NT2/D1 (cell line): ENCODE measurements around the gene LYAR.
"Not testable (repeated sequence)": the region's sequence is repeated elsewhere in the genome, so short reads cannot be mapped to it uniquely, and the experiment has no call there.

Experiments used
- DNase-seq: peaks from one replicate; pipeline ENCODE4 v3.0.0-alpha.2; 2011; ENCODE audit warnings: low read depth, low spot score
- H3K27me3 ChIP-seq: 2 replicates; pipeline ENCODE4 v1.6.0; 2011; ENCODE audit warnings: mild to moderate bottlenecking; ENCODE audit not compliant: insufficient read length, insufficient read depth
- H3K36me3 ChIP-seq: 2 replicates; pipeline ENCODE4 v1.6.1; 2011; ENCODE audit warnings: mild to moderate bottlenecking, low read length, mixed read lengths; ENCODE audit not compliant: insufficient read depth, insufficient read length
- H3K4me1 ChIP-seq: 2 replicates; pipeline ENCODE4 v1.5.1; 2011; ENCODE audit not compliant: insufficient read depth, insufficient read length
- H3K4me3 ChIP-seq: 2 replicates; pipeline ENCODE4 v1.5.1; 2011; ENCODE audit warnings: low read depth; ENCODE audit not compliant: insufficient read length
- H3K9ac ChIP-seq: 2 replicates; pipeline ENCODE4 v1.6.0; 2011; ENCODE audit warnings: low read depth; ENCODE audit not compliant: insufficient read length
- H3K9me3 ChIP-seq: 2 replicates; pipeline ENCODE4 v1.5.1; 2011; ENCODE audit warnings: mild to moderate bottlenecking, low read length; ENCODE audit not compliant: insufficient read depth
- SUZ12 ChIP-seq: IDR thresholded peaks from 2 replicates; pipeline ENCODE4 v1.6.1; 2011; ENCODE audit not compliant: insufficient read length, insufficient read depth; ENCODE audit errors: extremely low read depth
- YY1 ChIP-seq: IDR thresholded peaks from 2 replicates; pipeline ENCODE4 v1.6.1; 2011; ENCODE audit not compliant: insufficient read length, insufficient read depth
- ZNF274 ChIP-seq: IDR thresholded peaks from 2 replicates; pipeline ENCODE4 v1.6.1; 2011; ENCODE audit warnings: mild to moderate bottlenecking, low read depth, low read length

The LYAR gene

GRCh38 chr4:4248885-4249203, 41.1 kb downstream of the LYAR start:
- no peaks in the 10 kb centered on the region for H3K9me3 ChIP-seq
- DNase-seq: no peak
- TF ChIP-seq ZNF274 (no peak), YY1 (no peak)
- H3K36me3 ChIP-seq: peaks cover 22% of the 10 kb centered on the region
- H3K27me3 ChIP-seq: no peaks in the 10 kb centered on the region
- peak overlapping the region; percentile 92 for H3K4me3 ChIP-seq
- H3K9ac ChIP-seq: peak overlapping the region; percentile 96
- H3K4me1 ChIP-seq: no peaks in the 10 kb centered on the region

GRCh38 chr4:4248029-4248884, 41.7 kb downstream of the LYAR start, which contains the start of gene TMEM128:
TMEM128 (minus strand) TSS chr4:4248223; CDS start chr4:4248202, 21 bp downstream.
- Histone ChIP-seq H3K36me3 (peaks cover 27% of the 10 kb centered on the region), H3K9ac (peak within 1 kb of the TSS; percentile 96), H3K27me3 (no peaks in the 10 kb centered on the region), H3K4me1 (no peaks in the 10 kb centered on the region), H3K4me3 (peak within 1 kb of the TSS; percentile 92), H3K9me3 (no peaks in the 10 kb centered on the region)
- DNase-seq: peak; percentile 91
- TF ChIP-seq ZNF274: no peak
- no peak for TF ChIP-seq SUZ12
- TF ChIP-seq YY1: peak; percentile 72

DNA sequence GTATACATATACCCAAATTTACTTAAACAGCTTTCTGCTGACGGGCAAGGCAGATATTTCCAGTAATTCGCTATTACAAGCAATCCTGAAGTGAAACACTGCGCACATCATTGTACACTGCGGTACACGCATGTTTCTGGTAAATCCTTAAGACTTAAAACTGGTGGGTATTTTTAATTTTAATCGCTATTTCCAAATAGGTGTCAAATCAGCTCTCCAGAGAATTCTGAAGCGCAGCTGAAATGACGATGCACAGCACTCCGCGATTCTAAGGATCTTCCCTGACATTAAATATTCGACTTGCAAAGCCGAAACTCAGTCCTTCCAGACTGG, 42.3 kb downstream of the LYAR start:
- TF ChIP-seq SUZ12 (no peak), ZNF274 (no peak), YY1 (no peak)
- Histone ChIP-seq H3K9me3 (no peaks in the 10 kb centered on the region), H3K27me3 (no peaks in the 10 kb centered on the region), H3K36me3 (peaks cover 29% of the 10 kb centered on the region), H3K4me3 (peak overlapping the region; percentile 92), H3K4me1 (no peaks in the 10 kb centered on the region), H3K9ac (peak overlapping the region; percentile 96)
- DNase-seq: no peak

GRCh38 chr4:4245172-4245571, 44.8 kb downstream of the LYAR start:
- Histone ChIP-seq H3K36me3 (peaks cover 50% of the 10 kb centered on the region), H3K4me1 (no peaks in the 10 kb centered on the region)
- TF ChIP-seq ZNF274: no peak
- TF ChIP-seq SUZ12: no peak
- no peak for TF ChIP-seq YY1

GRCh38 chr4:4239551-4239950, 50.4 kb downstream of the LYAR start:
- not testable (repeated sequence) for DNase-seq, H3K27me3 ChIP-seq, H3K4me1 ChIP-seq, H3K4me3 ChIP-seq, H3K9ac ChIP-seq, H3K9me3 ChIP-seq
- peaks cover 68% of the 10 kb centered on the region for H3K36me3 ChIP-seq

More at GRCh38 chr4:4245172-4245571, 44.8 kb downstream of the LYAR start:
- H3K27me3 ChIP-seq: no peaks in the 10 kb centered on the region
- H3K9ac ChIP-seq: no peak overlapping the region
- no peak overlapping the region for H3K4me3 ChIP-seq
- DNase-seq: no peak
- no peaks in the 10 kb centered on the region for H3K9me3 ChIP-seq

GRCh38 chr4:4233610-4234009, 56.3 kb downstream of the LYAR start:
- Histone ChIP-seq H3K27me3 (peaks cover 11% of the 10 kb centered on the region), H3K4me3 (no peak overlapping the region), H3K9ac (no peak overlapping the region), H3K4me1 (no peaks in the 10 kb centered on the region), H3K9me3 (0 out of 2 replicates have a peak, but pooled peaks cover 5% of the 10 kb centered on the region), H3K36me3 (peaks cover 22% of the 10 kb centered on the region)
- no peak for DNase-seq
- no peak for TF ChIP-seq SUZ12
- no peak for TF ChIP-seq ZNF274
- TF ChIP-seq YY1: no peak

- H3K4me1 ChIP-seq: peaks cover 4% of the 10 kb centered on the region
- H3K27me3 ChIP-seq: peaks cover 61% of the 10 kb centered on the region
- no peak overlapping the region for H3K9ac ChIP-seq
- H3K9me3 ChIP-seq: no peaks in the 10 kb centered on the region
- TF ChIP-seq ZNF274 (no peak), SUZ12 (no peak), YY1 (no peak)
- H3K36me3 ChIP-seq: no peaks in the 10 kb centered on the region
- H3K4me3 ChIP-seq: no peak overlapping the region
- no peak for DNase-seq
Measured at GRCh38 chr4:4228356-4228668, 61.6 kb downstream of the LYAR start.
